Measurements from ENCODE around the gene CARHSP1. TPM values are rescaled to one million over a fixed set of nuclear protein-coding genes. Genes with fewer than 3 reads are reported as not detected.

Gene CARHSP1
- polyA plus RNA-seq, 1 donor (not counting 4 experiments of a cell fraction or from before 2014, with no cell fraction given): 61.9 TPM

DNA sequence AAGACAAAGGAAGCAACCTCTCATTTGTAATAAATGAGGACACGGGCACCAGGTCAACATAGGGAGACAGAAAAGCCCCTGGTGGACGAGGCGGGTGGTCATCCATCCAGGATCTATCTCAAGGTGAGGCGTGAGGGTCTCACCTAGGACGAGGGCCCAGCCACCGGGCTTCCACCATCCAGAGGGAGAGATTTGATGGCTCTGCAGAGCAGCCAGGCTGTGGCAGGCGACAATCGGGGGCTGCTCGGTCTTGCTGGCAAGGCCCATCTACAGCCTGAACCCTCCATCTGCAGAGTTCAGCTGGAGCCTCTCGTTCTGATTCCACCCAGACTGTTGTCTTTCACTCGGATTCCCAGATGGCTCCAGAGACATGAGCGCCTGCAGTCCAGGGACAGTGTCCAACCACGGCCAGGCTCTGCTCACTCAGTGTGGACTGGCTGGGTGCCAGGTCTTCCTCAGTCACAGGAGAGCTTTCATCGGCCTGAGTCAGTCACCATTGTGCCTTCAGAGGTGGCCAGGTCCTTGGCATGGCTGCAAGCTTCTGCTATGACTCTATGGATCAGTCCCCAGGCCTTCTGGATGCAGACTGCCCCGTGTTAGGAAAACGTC, 19.2 kb upstream of the CARHSP1 start:
- dilution Hi-C loops (cut with MboI; ENCODE audit: extremely low pct_ligation_motif_present, low sequenced_read_pairs): no loop called here
- Histone ChIP-seq H3K79me2 (ENCODE audit: control insufficient read depth, insufficient read depth, low read length) (no peaks in the 10 kb centered on the region), H3K9me3 (ENCODE audit: control insufficient read depth, low read depth, low read length) (no peaks in the 10 kb centered on the region), H4K20me1 (ENCODE audit: control insufficient read depth, extremely low read depth, insufficient read depth, low read length) (peaks cover 8% of the 10 kb centered on the region), H3K4me2 (ENCODE audit: control insufficient read depth, extremely low read depth, insufficient read depth, low read depth, low read length) (no peak overlapping the region), H3K36me3 (ENCODE audit: control insufficient read depth in 2 of 2, extremely low read depth in 1 of 2, insufficient read depth in 2 of 2, low read length in 2 of 2) (peaks cover 19 to 25% of the 10 kb centered on the region in 2 experiments), H3K27me3 (ENCODE audit: control insufficient read depth, extremely low read depth, insufficient read depth, low read length) (no peaks in the 10 kb centered on the region), H3K9ac (ENCODE audit: control insufficient read depth, extremely low read depth, insufficient read depth, low read length) (no peak overlapping the region), H3K9me1 (ENCODE audit: control insufficient read depth, extremely low read depth, insufficient read depth, low read length) (no peaks in the 10 kb centered on the region), H2AFZ (ENCODE audit: control insufficient read depth, low read length) (no peak overlapping the region), H3K27ac (ENCODE audit: control insufficient read depth, insufficient read depth, low read length) (no peak overlapping the region), H3K4me3 (ENCODE audit: control insufficient read depth in 2 of 3, extremely low read depth in 1 of 3, insufficient read depth in 2 of 3, low read depth in 1 of 3, low read length in 3 of 3) (no peak overlapping the region), H3K4me1 (ENCODE audit: control insufficient read depth, extremely low read depth, insufficient read depth, low read length) (peaks cover 26% of the 10 kb centered on the region)
- FAIRE-seq: no peak
- no peak for TF ChIP-seq EZH2 (IDR thresholded peaks at IDR 0.05; ENCODE audit: low read length)
- TF ChIP-seq, protein P1, sequence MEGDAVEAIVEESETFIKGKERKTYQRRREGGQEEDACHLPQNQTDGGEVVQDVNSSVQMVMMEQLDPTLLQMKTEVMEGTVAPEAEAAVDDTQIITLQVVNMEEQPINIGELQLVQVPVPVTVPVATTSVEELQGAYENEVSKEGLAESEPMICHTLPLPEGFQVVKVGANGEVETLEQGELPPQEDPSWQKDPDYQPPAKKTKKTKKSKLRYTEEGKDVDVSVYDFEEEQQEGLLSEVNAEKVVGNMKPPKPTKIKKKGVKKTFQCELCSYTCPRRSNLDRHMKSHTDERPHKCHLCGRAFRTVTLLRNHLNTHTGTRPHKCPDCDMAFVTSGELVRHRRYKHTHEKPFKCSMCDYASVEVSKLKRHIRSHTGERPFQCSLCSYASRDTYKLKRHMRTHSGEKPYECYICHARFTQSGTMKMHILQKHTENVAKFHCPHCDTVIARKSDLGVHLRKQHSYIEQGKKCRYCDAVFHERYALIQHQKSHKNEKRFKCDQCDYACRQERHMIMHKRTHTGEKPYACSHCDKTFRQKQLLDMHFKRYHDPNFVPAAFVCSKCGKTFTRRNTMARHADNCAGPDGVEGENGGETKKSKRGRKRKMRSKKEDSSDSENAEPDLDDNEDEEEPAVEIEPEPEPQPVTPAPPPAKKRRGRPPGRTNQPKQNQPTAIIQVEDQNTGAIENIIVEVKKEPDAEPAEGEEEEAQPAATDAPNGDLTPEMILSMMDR (optimal IDR thresholded peaks at IDR 0.05 in 1 of 3, IDR thresholded peaks at IDR 0.05 in 1 of 3, conservative IDR thresholded peaks at IDR 0.05 in 1 of 3; ENCODE audit: extremely low read depth in 1 of 3, insufficient read depth in 2 of 3, low read length in 3 of 3): no peak
- DNase-seq (ENCODE audit: low read depth, low spot score): no peak

DNA sequence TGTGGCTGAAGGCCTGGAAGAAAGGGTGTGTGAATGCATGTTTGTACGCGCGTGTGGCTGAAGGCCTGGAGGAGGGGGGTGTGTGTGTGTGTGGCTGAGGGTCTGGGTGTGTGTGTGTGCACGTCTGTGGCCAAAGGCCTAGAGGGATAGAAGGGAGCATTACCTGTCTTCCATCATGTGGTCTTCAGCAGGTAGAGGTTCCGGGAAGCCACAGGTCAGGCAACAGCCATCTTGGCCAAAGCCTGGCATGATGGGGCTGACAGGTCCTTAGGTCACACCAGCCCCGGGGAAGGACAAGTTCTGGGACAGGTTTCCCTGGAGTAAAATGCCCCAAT, 18.6 kb upstream of the CARHSP1 start:
- peaks cover 8% of the 10 kb centered on the region for H4K20me1 ChIP-seq (ENCODE audit: control insufficient read depth, extremely low read depth, insufficient read depth, low read length)
- dilution Hi-C loops (cut with MboI; ENCODE audit: extremely low pct_ligation_motif_present, low sequenced_read_pairs): no loop called here

More for the DNA sequence above, 18.6 kb upstream of the CARHSP1 start:
- Histone ChIP-seq H3K4me3 (ENCODE audit: control insufficient read depth in 2 of 3, extremely low read depth in 1 of 3, insufficient read depth in 2 of 3, low read depth in 1 of 3, low read length in 3 of 3) (no peak overlapping the region), H3K9me1 (ENCODE audit: control insufficient read depth, extremely low read depth, insufficient read depth, low read length) (no peaks in the 10 kb centered on the region), H3K36me3 (ENCODE audit: control insufficient read depth in 2 of 2, extremely low read depth in 1 of 2, insufficient read depth in 2 of 2, low read length in 2 of 2) (peaks cover 19 to 24% of the 10 kb centered on the region in 2 experiments), H3K4me2 (ENCODE audit: control insufficient read depth, extremely low read depth, insufficient read depth, low read depth, low read length) (no peak overlapping the region), H3K27me3 (ENCODE audit: control insufficient read depth, extremely low read depth, insufficient read depth, low read length) (no peaks in the 10 kb centered on the region), H3K27ac (ENCODE audit: control insufficient read depth, insufficient read depth, low read length) (no peak overlapping the region), H3K9me3 (ENCODE audit: control insufficient read depth, low read depth, low read length) (no peaks in the 10 kb centered on the region), H2AFZ (ENCODE audit: control insufficient read depth, low read length) (no peak overlapping the region), H3K79me2 (ENCODE audit: control insufficient read depth, insufficient read depth, low read length) (no peaks in the 10 kb centered on the region), H3K9ac (ENCODE audit: control insufficient read depth, extremely low read depth, insufficient read depth, low read length) (no peak overlapping the region), H3K4me1 (ENCODE audit: control insufficient read depth, extremely low read depth, insufficient read depth, low read length) (peaks cover 26% of the 10 kb centered on the region)
- no peak for FAIRE-seq
- TF ChIP-seq, protein P1 (optimal IDR thresholded peaks at IDR 0.05 in 1 of 3, IDR thresholded peaks at IDR 0.05 in 1 of 3, conservative IDR thresholded peaks at IDR 0.05 in 1 of 3; ENCODE audit: extremely low read depth in 1 of 3, insufficient read depth in 2 of 3, low read length in 3 of 3): no peak
- no peak for TF ChIP-seq EZH2 (IDR thresholded peaks at IDR 0.05; ENCODE audit: low read length)
- no peak for DNase-seq (ENCODE audit: low read depth, low spot score)
